Smooth muscle cell of the umbilical artery (primary cell): ENCODE measurements around the gene MRTO4. TPM values are rescaled to one million over a fixed set of nuclear protein-coding genes. Genes with fewer than 3 reads are reported as not detected.

Experiments used
- total RNA-seq: library from RNA; depleted of rRNA; stranded (reverse); fragments of >200 nt; gene quantifications from 2 replicates; pipeline ENCODE4 v1.2.3, GENCODE V29; 2014

The MRTO4 gene
- total RNA-seq: 13.7 and 25.2 TPM in 2 replicates

GRCh38 chr1:19251305-19252196, at the start of gene MRTO4, which contains the start of gene EMC1:
MRTO4 (plus strand) TSS chr1:19251805; CDS start chr1:19251836, 31 bp downstream.
EMC1 (minus strand) TSS chr1:19251524; CDS start chr1:19251509, 15 bp downstream.

GRCh38 chr1:19209990-19210771, 41.4 kb upstream of the MRTO4 start, which contains the start of gene UBR4:
UBR4 (minus strand) TSS chr1:19210266; CDS start chr1:19210248, 18 bp downstream.

GRCh38 chr1:19288324-19289241, 37.0 kb downstream of the MRTO4 start, which contains the start of gene AKR7A3:
AKR7A3 (minus strand) TSS chr1:19288770; CDS start chr1:19288709, 61 bp downstream.

Other genes with a start within 250 kb of the MRTO4 start
- 139 and 205 TPM in 2 replicates for gene UBR4, start 41.5 kb upstream of the MRTO4 start, total RNA-seq
- 138 and 177 TPM in 2 replicates for gene EMC1, start 281 bp upstream of the MRTO4 start, total RNA-seq
- 0.28 and 0.30 TPM in 2 replicates for gene AKR7A3, start 37.0 kb downstream of the MRTO4 start, total RNA-seq
- gene AKR7A2, start 60.3 kb downstream of the MRTO4 start, total RNA-seq: 55.1 and 64.4 TPM in 2 replicates
- gene SLC66A1, start 60.5 kb downstream of the MRTO4 start, total RNA-seq: 13.4 and 19.1 TPM in 2 replicates
- gene CAPZB, start 233.7 kb downstream of the MRTO4 start, total RNA-seq: 145 and 196 TPM in 2 replicates